HG02943 (cell line): ENCODE results near the gene MDFI.

Experiments
- ATAC-seq: cut with Tn5 transposase; IDR thresholded peaks from one replicate; pipeline ENCODE4 v1.9.1; 2021; ENCODE audit warnings: mild to moderate bottlenecking, low read depth, moderate library complexity; ENCODE audit not compliant: unreplicated experiment

The MDFI gene

DNA sequence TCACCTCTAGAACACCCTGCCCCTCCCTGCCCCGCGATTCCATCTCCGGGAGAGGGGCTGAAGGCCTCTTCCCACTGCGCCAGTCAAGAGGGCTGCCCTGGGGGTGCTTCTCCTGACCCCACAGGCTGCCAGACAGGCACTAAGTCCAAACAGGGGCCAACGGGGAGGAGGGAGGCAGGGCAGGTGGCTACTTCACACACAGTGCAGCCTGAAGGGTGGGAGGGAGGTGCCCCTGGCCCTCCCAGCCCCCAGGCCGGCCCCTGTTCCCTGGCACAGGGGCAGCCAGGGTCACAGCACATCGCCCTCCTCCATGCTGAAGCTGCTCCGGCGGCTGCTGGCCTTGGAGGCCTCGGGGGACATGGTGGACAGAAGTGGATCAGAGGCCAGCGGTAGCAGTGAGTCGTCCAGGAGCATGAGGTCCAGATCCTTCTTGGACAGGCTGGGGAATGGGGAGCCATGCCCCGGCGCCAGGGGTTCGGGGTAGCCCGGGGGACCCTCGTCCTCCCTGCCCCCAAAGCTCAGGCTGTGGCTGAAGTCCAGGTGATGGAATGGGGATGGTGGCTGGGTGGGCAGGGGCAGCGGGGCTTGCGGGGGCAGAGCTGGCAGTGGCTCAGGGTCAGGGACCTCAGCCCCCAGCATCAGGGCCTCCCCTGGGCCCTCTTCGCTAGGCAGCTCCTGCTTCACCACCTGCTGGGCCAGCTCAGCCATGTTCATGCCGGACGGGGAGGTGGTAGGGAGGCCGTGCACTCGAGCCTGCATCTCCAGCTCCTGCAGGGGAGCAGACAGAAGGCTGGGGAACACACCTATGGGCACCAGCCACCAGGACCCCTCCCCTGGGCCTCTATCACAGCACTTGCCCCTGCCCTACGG lies 46.3 kb downstream of the MDFI start:
- no peak for ATAC-seq

DNA sequence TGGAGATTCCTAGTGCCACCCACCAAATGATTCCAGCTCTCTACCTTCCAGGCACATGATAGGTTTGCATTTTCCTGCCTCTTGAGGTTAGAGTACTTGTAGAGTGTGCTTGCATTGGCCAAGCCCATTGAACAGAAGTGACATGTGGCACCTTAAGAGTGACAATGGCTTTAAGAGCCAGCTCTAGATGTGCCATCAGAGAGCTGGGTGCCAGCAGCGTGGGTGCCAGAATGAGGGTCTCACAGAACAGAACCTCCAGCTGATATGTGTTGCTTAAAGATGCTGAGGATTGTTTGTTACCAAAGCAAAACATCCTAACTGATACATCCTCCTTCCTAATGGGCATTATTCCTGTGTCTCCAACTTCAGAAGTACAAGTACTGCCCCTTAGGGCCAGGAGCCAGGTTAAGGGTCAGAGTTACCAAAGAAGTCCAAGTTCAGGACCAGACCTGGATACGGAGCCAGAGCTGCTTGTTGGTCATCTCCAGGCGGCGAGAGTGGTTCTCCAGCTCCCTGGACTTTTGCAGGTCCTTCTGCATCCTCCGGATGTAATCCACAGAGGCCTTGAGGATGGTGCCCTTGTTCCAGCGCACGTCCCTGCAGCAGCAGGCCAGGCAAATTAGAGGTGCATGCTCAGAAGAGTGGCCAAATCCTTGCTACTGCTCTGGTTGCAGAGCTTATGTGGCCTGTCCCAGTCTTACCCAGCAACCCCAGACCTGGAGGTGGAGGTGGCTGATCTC lies 47.5 kb downstream of the MDFI start:
- ATAC-seq = no peak

DNA sequence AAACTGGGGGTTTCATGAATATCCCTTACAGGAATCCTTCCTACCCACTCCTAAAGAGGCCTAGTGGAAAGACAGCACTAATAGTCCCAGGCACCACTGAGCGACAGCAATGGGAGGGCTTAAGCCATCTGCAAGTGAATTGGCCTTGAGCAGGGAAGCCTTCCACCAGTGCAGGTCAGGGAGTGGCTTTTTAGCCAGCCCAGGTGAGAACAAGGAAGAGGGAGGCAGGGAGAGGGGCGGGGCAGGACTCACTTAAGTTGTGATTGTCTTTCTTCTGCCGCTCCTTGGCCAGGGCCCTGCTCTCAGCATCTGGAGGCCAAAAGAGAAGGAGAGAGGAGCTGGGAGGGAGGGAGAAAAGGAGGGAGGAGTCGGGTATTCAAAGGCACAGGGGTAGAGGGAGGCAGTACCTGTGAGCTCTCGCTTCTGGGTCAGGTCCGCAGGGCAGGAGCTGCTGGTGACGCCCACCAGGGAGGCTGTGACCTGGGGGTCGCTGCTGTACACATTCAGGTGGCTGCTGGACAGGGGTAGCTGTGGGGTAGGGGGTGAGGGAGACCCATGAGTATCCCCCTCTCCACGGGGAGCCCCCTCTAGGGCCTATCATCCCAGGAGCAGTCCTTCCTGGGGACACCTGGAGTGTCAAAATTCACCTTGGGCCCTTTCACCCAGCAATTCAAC lies 49.4 kb downstream of the MDFI start:
- no peak for ATAC-seq

DNA sequence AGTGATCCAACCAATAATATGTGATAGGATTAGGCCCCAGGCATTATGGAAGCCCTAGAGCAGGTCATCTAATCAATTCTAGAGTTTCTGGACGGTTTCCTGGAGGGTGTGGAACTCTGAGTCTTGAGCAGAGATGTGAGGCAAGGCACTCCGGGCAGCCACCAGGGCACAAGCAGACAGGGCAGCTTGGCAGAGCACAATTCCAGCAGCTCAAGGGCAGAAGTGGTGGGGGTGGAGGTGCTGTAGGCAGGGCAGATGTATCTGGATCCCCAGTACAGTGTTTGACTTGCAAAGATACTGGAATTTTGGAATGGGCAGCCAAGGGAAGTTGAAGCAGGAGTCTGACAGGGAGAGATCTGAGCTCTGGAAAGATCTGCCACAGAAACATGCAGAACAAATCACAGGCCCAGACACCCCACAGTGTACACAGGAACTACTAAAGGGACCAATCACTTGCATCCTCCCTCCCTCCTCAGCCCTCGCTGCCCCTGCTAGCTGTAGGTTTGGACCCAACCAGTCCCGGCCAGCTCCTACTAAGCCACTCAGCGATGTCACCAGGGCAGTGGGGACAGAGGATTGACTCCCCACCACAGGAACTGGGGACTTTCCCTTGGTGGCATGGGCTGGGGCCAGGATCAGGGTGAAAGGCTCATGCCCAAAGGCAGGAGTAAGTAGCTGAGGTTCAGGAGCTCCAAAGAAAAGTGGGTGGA lies 50.1 kb downstream of the MDFI start:
- no peak for ATAC-seq

DNA sequence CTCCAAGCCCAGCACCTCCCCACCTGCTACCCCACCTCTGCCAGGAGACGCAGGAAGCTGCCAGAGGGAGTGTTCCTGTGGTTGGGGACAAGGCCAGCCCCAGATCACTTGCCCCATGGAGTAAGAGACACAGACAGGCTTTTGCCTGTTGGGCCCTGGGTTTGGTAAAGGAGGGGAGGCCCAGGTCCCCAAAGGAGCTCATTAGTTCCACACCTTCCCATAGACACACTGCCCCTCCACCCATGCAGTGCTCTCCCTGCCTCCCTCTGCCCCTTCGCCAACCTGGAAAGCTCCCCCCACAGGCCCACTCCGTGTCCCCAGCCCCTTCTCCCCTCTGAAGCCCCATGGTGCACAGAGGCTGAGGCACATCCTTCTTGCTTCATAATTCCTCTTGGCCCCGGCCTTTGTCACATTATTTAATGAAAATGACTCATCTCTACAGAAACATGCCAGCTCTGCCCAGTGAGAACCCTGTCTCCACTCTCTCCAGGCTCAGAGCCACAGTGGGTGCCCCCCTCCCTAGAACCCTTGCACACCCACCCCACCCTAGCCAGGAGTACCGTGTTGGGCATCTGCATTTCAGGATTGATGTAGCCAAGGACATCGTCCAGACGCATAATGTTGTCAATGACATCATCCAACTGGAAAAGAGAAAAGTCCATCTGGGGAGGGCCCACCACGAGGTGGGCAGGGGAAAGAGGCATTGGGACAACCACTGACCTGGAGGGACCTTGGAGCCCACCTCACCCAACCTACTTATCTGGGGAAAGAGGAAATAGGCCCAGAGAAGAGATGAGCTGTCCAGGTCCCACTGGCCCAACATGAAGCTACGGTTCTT lies 51.1 kb downstream of the MDFI start:
- ATAC-seq = no peak

DNA sequence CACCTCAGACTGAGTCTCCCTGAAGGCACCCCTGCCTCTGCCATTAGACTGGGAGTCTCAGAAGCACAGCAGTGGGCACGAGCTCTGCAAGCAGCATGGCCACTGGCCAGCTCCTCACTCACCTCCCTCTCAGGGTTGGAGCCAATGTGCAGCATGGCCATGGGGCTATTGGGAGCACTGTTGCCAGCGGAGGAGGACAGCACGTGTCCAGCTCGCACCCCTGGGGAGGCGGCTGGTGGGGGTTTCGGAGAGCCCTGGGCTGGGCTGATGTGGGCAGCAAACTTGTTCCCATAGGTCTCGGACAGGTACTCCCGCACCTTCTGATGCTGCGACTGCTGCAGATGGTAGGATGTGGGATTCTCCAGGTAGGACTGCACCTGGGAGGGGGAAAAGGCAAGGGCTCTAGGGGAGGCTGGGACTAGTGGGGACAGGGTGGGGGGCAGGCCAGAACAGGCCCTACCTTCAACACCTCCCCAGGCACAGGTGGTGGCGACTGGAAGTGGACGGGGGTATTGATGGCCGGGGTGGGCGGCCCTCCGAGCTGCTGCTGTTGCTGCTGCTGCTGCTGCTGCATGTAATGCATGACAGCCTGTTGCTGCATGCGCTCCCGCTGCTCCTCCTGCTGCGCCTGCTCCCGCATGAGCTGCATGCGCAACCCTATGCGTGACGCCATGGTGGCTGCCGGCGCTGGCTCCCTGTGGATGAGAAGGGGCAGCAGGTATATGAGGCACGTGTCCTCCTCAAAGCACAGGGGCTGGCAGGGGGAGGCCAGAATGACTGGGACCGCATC lies 52.5 kb downstream of the MDFI start:
- ATAC-seq = no peak

DNA sequence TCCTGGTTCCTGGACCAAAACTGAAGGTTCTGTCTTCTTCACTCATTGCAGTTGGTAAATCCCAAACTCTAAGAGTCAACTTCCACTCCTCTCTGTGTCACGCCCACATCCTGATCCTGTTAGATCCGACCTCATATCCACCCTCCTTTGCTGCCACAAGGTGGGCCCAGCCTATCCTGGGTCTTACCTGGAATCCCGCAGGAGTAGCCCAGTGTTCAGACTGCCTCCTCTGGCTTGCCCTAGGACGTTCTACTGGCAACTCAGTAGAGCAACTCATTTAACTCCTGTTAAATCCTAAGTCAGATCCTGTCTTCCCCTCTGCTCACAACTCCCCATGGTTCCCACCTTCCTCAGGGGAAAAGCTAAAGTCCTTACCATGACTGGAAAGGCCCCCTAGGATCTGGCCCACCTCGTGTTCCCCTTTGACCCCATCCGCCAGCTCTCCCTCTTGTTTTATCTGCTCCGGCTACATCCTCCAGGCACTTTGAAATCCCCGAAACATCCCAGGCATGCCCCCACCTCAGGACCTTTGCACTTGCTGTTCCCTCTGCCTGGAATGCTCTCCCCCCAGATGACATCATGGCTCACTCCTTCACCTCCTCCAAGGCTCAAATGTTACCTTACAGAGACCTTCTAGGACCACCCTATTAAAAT lies 53.3 kb downstream of the MDFI start:
- ATAC-seq = no peak

DNA sequence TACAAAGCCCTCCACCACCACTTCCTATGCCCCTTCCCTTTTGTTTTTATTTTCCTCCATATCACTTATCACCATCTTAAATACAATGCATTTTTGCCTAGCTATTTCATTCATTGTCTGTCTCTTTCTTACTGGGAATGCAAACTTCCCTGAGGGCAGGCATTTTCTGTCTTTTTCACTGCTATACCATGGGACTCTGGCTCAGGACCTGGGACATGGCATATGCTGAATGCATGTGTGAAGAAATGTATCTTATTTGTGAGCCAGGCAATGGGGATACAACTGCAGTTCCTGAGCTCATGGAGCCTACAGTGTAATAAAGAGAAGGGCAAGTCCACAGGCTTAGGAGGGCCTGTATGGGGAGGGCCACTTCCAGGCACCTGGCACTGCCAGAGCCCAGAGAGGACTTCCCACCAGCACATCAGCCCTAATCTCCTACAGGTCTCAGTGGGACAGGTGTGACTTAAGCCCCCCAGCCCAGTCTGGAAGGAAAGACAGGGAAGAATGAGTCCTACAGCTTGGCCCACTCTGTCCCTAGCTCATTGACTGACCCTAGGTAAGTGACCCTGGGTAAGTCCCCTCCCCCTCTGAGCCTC lies 53.9 kb downstream of the MDFI start:
- ATAC-seq = no peak

DNA sequence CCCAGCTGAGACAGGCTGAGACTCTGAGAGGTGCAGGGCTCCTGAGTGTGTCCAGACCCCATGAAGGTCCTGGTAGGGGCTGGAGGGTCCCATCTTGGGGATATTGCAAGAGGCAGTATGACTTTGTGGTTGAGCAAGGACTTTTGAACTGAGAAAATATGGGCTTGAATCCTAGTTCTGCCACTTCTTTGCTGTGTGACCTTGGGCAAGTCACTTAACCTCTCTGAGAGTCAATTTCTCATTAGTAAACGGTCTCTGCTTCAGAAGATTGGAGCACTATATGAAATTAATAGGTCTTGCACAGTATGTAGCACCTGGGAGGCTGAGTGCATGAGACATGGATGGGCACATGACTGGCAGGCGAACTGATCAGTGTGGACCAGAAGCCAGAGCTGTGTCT lies 54.5 kb downstream of the MDFI start:
- ATAC-seq = no peak

DNA sequence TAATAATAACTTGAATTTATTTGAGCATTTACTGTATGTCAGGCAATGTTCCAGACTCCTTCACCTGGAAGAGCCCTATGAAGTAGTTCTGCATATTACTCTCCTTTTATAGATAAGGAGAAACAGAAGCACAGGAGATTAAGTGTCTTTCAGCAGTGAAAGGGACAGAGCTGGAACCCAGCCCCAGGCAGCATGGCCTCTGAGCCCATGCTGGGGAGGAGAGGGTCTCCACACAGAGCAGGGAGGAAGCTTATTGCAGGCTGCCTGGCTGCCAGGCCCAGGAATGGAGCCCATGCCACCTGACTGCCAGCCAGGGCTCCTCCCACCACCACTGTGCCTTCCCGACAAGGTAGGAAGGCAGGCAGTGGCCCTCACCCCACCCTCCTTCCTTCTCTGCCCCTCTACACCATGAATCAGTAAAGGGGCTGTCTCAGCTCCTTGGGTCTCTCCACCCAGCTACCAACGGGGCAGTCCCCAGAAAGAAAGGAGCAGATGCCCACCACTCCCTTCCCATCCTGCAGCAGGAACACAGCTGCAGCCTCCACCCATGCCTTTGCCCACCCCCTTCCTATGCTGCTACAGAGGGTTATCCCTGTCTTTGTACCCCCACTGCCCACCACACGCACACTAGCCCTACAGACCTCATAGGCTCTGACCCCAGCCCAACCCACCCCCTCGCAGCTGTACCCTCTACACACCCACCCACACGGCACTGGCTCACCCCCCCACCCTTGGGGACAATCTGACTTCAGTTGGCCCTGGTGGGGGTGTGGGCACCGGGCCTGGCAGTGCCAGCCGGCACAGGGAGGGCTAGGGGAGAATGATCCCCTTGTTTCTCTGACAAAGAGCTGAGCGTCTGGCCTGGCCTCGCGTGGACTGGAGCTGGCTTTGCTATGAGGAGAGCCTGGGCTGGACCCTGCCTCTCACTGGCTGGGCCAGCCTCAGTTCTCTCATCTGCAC lies 55.3 kb downstream of the MDFI start:
- ATAC-seq = no peak

DNA sequence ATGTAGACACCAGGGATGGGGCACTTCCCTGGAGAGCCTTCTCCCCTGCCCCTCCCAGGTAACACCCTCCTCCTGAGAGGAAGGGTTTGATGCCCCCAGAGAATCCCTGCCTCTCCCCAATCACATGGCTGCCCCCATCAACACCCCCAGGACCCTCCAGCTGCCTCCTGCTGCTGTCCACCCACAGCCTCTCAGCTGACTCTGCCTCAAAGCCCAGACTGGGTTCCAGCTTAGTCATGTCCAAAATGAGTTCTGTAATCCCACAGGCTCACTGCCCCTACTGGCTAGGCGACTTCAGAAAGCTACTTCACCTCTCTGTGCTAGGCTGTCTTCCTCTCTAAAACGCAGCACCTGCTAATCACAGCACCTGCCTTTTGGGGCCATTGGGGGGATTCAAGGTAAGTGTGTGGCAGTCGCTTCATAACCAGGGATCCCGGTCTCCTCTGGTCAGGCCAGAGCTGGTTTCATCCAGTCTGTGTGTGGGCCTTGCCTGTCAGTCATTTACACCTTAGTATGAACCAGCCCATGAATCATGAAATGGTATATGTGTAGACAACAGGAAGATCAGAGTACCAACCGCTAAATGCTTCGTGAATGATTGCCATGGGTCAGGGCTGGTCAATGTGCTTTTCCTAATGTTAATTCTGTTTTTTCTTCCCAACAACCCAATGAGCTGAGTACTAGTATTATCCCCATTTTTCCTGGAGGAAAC lies 56.7 kb downstream of the MDFI start:
- no peak for ATAC-seq

DNA sequence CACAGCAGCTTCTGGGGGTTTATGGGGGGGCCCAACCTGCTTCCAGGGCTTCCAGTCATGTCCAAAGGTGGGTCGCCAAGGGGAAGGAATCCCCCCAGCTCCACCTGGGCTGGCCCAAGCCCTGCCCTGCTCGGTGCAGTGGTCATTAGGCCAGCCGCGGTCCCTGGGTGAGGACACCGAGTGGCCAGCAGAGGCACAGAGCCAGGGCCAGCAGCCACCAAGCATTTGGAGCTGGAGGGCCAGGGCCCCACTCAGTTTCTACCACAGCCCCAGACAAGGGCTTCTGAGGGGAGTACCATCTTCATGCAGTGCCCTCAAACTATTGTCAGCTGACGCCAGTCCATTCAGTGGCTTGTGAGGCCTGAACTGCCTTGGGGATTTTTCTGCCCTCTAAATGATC lies 57.6 kb downstream of the MDFI start:
- no peak for ATAC-seq

DNA sequence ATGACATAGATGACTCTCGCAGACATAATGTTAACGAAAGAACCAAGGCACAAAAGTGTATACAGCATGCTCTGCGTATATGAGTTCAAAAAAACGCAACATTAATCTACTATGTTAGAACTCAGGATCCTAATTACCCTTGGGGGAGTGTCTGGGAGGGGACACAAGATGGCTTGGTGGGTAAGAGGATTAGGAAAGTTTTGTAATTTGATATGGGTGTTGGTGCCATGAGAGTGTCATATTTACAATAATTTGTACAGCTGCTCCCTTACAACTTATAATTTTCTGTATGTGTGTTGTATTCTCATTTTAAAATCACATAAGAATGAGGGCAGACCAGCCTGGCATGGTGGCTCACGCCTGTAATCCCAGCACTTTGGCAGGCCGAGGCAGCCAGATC lies 58.5 kb downstream of the MDFI start:
- no peak for ATAC-seq

DNA sequence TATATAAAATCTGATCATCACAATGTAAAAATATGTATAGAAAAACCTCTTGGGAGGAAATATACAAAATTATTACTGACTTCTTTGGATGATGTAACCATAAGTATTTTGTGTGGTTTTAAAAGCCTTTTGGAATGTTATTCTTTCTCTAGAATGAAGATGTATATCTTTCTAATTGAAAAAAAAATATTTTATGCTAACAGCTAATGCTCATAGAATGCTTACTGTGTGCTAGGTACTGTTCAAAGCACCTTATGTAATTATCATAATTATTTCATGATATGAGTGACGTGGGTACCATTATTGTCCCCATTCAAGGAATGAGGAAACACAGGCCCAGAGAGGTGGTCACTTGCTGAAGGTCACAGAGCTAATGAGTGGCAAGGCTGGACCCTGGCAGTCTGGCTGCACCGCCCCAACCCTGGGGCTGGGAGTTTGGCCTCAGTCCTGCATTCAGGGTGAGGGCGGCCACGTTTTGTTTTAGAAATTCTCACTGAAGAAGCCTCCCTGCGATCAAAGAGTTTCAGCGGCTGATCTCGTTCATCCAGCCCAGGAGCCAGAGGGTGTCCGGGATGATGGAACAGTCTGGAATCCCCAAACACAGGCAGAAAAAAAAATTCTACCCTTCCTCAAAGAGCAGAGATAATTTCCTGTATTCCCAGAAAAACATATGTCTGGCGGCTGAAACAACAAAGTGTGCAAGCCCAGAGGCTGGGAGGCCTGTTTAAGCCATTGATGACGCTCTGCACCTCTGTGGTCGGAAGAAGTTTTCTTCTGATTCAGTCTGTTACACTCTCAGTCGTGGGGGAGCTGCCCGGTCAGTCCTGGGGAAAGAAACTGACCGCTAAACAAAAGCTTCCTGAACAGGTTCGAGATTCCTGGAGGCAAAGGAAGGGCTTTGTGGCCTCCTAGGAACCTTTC lies 59.9 kb downstream of the MDFI start:
- no peak for ATAC-seq

DNA sequence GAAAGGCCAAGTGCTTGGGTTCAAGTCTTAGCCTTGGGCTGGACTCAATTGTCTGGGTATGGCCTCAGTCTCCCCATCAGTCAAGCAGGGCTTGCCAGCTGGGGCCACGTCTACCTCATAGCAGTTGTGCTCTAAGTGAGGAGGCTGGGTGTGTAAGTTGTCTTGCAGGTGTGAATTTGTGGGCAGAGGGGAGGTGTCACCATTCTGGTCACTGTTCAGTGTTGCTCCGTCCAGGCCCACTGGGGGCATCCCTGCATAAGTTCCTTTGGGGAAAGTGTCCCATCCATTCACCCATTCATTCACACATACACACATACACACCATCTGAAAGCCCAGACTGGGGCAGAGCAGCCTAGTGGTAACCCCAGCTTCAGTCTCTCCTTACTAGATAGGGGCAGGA lies 60.8 kb downstream of the MDFI start:
- no peak for ATAC-seq
